Mesenchymal stem cell (in vitro differentiated cells and primary cell): ENCODE data around the gene TBC1D22A.

Source experiments
- DNase-seq: peaks from one replicate; pipeline ENCODE4 v3.0.0-alpha.2; 2013
- H2AFZ ChIP-seq: one replicate; pipeline ENCODE4 v1.6.1; 2013; ENCODE audit warnings: low read depth, mild to moderate bottlenecking, control low read depth, inconsistent platforms, low read length, moderate library complexity
- H2AK5ac ChIP-seq: 2 replicates; pipeline ENCODE4 v1.6.1; 2013; ENCODE audit warnings: low read length, moderate library complexity, mild to moderate bottlenecking, inconsistent platforms; ENCODE audit not compliant: severe bottlenecking
- H2BK120ac ChIP-seq: one replicate; pipeline ENCODE4 v1.6.1; 2013; ENCODE audit warnings: low read depth, mild to moderate bottlenecking, inconsistent platforms, low read length, moderate library complexity
- H2BK12ac ChIP-seq, 2 experiments: one replicate each; pipeline ENCODE4 v1.6.1; 2013; ENCODE audit warnings: inconsistent platforms in 2 of 2, low read length in 2 of 2, mild to moderate bottlenecking in 2 of 2, moderate library complexity in 2 of 2, control low read depth in 1 of 2
- H2BK15ac ChIP-seq: one replicate; pipeline ENCODE4 v1.6.1; 2013; ENCODE audit warnings: mild to moderate bottlenecking, low read depth, inconsistent platforms; ENCODE audit not compliant: poor library complexity, severe bottlenecking
- H2BK5ac ChIP-seq: 2 replicates; pipeline ENCODE4 v1.6.1; 2013; ENCODE audit warnings: low read depth, mild to moderate bottlenecking, low read length, control low read depth, inconsistent platforms; ENCODE audit not compliant: poor library complexity, severe bottlenecking
- H3K14ac ChIP-seq, 2 experiments: one replicate each; pipeline ENCODE4 v1.6.1; 2013; ENCODE audit warnings: inconsistent platforms in 2 of 2, low read length in 2 of 2, control low read depth in 1 of 2, mild to moderate bottlenecking in 1 of 2, moderate library complexity in 1 of 2
- H3K18ac ChIP-seq, 2 experiments: one replicate each; pipeline ENCODE4 v1.6.1; 2013; ENCODE audit warnings: inconsistent platforms in 2 of 2, low read length in 2 of 2, control low read depth in 1 of 2, low read depth in 1 of 2, mild to moderate bottlenecking in 1 of 2
- H3K23ac ChIP-seq, 2 experiments: one replicate each; pipeline ENCODE4 v1.6.1; 2013; ENCODE audit warnings: inconsistent platforms in 2 of 2, low read length in 2 of 2, mild to moderate bottlenecking in 2 of 2, moderate library complexity in 2 of 2, control low read depth in 1 of 2
- H3K27ac ChIP-seq: 2 replicates; pipeline ENCODE4 v1.5.1; 2013; ENCODE audit warnings: mild to moderate bottlenecking, moderate library complexity, low read length, control low read depth, inconsistent platforms; ENCODE audit not compliant: poor library complexity, severe bottlenecking
- H3K27me3 ChIP-seq, 2 experiments: 2 replicates each; pipeline versions ENCODE4 v1.6.1 to v1.7.0; 2013; ENCODE audit warnings: low read length in 2 of 2, mild to moderate bottlenecking in 2 of 2, moderate library complexity in 2 of 2, control low read depth in 1 of 2, inconsistent platforms in 1 of 2; ENCODE audit not compliant: control insufficient read depth in 1 of 2, insufficient read depth in 1 of 2
- H3K36me3 ChIP-seq, 2 experiments: 2 replicates each; pipeline versions ENCODE4 v1.6.1 to v1.7.0; 2013; ENCODE audit warnings: low read length in 2 of 2, control low read depth in 1 of 2, inconsistent platforms in 1 of 2, low read depth in 1 of 2, mild to moderate bottlenecking in 1 of 2; ENCODE audit not compliant: insufficient read depth in 2 of 2, control insufficient read depth in 1 of 2
- H3K4ac ChIP-seq, 2 experiments: one replicate each; pipeline ENCODE4 v1.6.1; 2013; ENCODE audit warnings: inconsistent platforms in 2 of 2, low read length in 2 of 2, mild to moderate bottlenecking in 2 of 2, moderate library complexity in 2 of 2, control low read depth in 1 of 2, low read depth in 1 of 2
- H3K4me1 ChIP-seq: 2 replicates; pipeline ENCODE4 v1.6.1; 2013; ENCODE audit warnings: low read depth, low read length, control low read depth; ENCODE audit not compliant: control insufficient read depth, insufficient read depth
- H3K4me2 ChIP-seq: 2 replicates; pipeline ENCODE4 v1.6.1; 2013; ENCODE audit warnings: low read length, mild to moderate bottlenecking, inconsistent platforms; ENCODE audit not compliant: poor library complexity, severe bottlenecking
- H3K4me3 ChIP-seq, 2 experiments: 2 replicates each; pipeline versions ENCODE4 v1.5.1 to v1.7.0; 2013; ENCODE audit warnings: low read length in 2 of 2, mild to moderate bottlenecking in 2 of 2, control low read depth in 1 of 2, low read depth in 1 of 2; ENCODE audit not compliant: insufficient read depth in 1 of 2
- H3K79me1 ChIP-seq: replicated peaks from 2 replicates; pipeline ENCODE4 v1.6.1; 2013; ENCODE audit warnings: mild to moderate bottlenecking, control low read depth, low read length, inconsistent platforms; ENCODE audit not compliant: poor library complexity, severe bottlenecking
- H3K9ac ChIP-seq: 2 replicates; pipeline ENCODE4 v1.7.0; 2013; ENCODE audit warnings: mild to moderate bottlenecking, low read length, moderate library complexity
- H3K9me3 ChIP-seq: 2 replicates; pipeline ENCODE4 v1.7.0; 2013; ENCODE audit warnings: mild to moderate bottlenecking, low read length; ENCODE audit not compliant: control insufficient read depth
- H4K8ac ChIP-seq: one replicate; pipeline ENCODE4 v1.6.1; 2013; ENCODE audit warnings: inconsistent platforms, mild to moderate bottlenecking, low read length, moderate library complexity
- H4K91ac ChIP-seq: one replicate; pipeline ENCODE4 v1.6.1; 2013; ENCODE audit warnings: mild to moderate bottlenecking, low read length, inconsistent platforms
- whole genome bisulfite sequencing: methylation state at CpG from one replicate; pipeline ENCODE4 v1.1.7; 2013; ENCODE audit warnings: mixed read lengths; 5-methylcytosine and 5-hydroxymethylcytosine counted together

The TBC1D22A gene

GRCh38 chr22:46864314-46865051 is 102.0 kb downstream of the TBC1D22A start:
- 97% methylated on average over 9 of the region's 10 CpGs for WGBS
- H3K23ac ChIP-seq = no peak overlapping the region
- peaks cover 6% of the 10 kb centered on the region for H3K4me1 ChIP-seq
- no peak overlapping the region for H2BK15ac ChIP-seq
- H3K9ac ChIP-seq = no peak overlapping the region
- no peaks in the 10 kb centered on the region for H3K9me3 ChIP-seq
- no peak overlapping the region for H4K91ac ChIP-seq
- peaks cover 50% of the 10 kb centered on the region for H3K79me1 ChIP-seq
- H2BK12ac ChIP-seq = no peak overlapping the region
- H3K36me3 ChIP-seq = peaks cover 0 to 4% of the 10 kb centered on the region in 2 experiments
- H3K4ac ChIP-seq = no peak overlapping the region
- H3K27ac ChIP-seq = no peak overlapping the region
- H2BK120ac ChIP-seq = no peak overlapping the region
- no peak overlapping the region for H2AK5ac ChIP-seq
- H2BK5ac ChIP-seq = no peak overlapping the region
- no peaks in the 10 kb centered on the region for H3K27me3 ChIP-seq
- DNase-seq = no peak
- no peak overlapping the region for H3K18ac ChIP-seq
- no peak overlapping the region for H3K4me2 ChIP-seq
- no peak overlapping the region for H2AFZ ChIP-seq
- H4K8ac ChIP-seq = no peak overlapping the region
- H3K14ac ChIP-seq = no peak overlapping the region
- no peak overlapping the region for H3K4me3 ChIP-seq

DNA sequence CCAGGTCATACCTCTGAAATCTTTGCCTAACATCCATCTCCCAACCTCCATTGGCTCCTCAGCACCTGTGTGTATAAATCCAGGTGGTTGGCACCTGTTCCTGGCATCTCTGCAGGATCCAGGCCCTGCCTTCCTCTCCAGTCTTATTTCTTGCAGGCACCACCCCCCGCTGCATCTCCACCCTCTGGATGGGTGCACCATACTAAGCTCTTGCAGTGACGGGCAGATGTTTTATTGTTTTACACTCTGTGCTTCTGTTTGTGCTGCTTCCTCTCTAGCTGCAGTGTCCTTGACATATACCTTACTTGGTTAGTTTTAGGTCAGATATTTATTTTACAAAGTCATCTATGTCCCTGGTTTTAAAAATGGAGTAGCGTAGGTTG is 102.6 kb downstream of the TBC1D22A start:
- no peak overlapping the region for H3K23ac ChIP-seq
- H2BK15ac ChIP-seq = no peak overlapping the region
- H3K9ac ChIP-seq = no peak overlapping the region
- no peak overlapping the region for H4K8ac ChIP-seq
- no peak overlapping the region for H2AFZ ChIP-seq
- H3K79me1 ChIP-seq = peaks cover 50% of the 10 kb centered on the region
- no peak overlapping the region for H3K18ac ChIP-seq
- H2BK5ac ChIP-seq = no peak overlapping the region
- H3K27ac ChIP-seq = no peak overlapping the region
- H2BK12ac ChIP-seq = no peak overlapping the region
- no peak overlapping the region for H3K4me2 ChIP-seq
- no peak for DNase-seq
- no peak overlapping the region for H2BK120ac ChIP-seq
- no peaks in the 10 kb centered on the region for H3K9me3 ChIP-seq
- no peaks in the 10 kb centered on the region for H3K27me3 ChIP-seq
- no peak overlapping the region for H2AK5ac ChIP-seq
- peaks cover 0 to 4% of the 10 kb centered on the region in 2 experiments for H3K36me3 ChIP-seq
- H3K14ac ChIP-seq = no peak overlapping the region
- H3K4ac ChIP-seq = no peak overlapping the region
- no peak overlapping the region for H3K4me3 ChIP-seq
- H3K4me1 ChIP-seq = peaks cover 6% of the 10 kb centered on the region
- no peak overlapping the region for H4K91ac ChIP-seq
- 100% methylated on average over 2 of the region's 3 CpGs for WGBS

GRCh38 chr22:46865642-46866041 is 103.2 kb downstream of the TBC1D22A start:
- Histone ChIP-seq H3K4me2 (no peak overlapping the region), H3K4me1 (peaks cover 6% of the 10 kb centered on the region), H4K8ac (no peak overlapping the region), H3K23ac (no peak overlapping the region), H2BK5ac (no peak overlapping the region), H3K14ac (no peak overlapping the region), H3K36me3 (peaks cover 1 to 7% of the 10 kb centered on the region in 2 experiments), H3K4me3 (no peak overlapping the region), H3K27ac (no peak overlapping the region), H3K9ac (no peak overlapping the region), H2BK12ac (no peak overlapping the region), H2AFZ (no peak overlapping the region), H4K91ac (no peak overlapping the region), H2AK5ac (peak overlapping the region; percentile 43), H2BK15ac (no peak overlapping the region), H3K18ac (no peak overlapping the region), H3K79me1 (peaks cover 53% of the 10 kb centered on the region), H3K9me3 (no peaks in the 10 kb centered on the region), H3K27me3 (no peaks in the 10 kb centered on the region), H3K4ac (no peak overlapping the region), H2BK120ac (no peak overlapping the region)
- no peak for DNase-seq
- 98% methylated on average over 5 of the region's 7 CpGs for WGBS

DNA sequence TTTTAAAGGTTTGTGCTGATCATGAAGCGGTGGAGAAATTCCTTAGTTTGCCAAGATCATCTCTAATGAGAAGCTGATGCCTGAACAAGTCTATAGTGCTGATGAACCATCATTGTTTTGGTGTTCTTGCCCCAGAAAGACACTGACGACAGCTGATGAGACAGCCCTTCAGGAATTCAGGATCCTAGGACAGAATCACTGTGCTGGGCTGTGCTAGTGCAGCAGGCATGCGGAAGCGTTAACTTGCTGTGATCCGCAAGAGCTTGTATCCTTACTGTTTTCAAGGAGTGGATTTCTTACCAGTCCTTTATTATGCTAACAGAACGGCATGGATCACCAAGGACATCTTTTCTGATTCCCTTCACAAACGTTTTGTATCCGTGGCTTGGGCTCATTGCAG is 104.1 kb downstream of the TBC1D22A start:
- H2BK15ac ChIP-seq = no peak overlapping the region
- H2AFZ ChIP-seq = no peak overlapping the region
- peaks cover 46% of the 10 kb centered on the region for H3K79me1 ChIP-seq
- H2AK5ac ChIP-seq = no peak overlapping the region
- WGBS = 33% methylated on average over 7 of the region's 8 CpGs
- no peaks in the 10 kb centered on the region for H3K27me3 ChIP-seq
- no peak overlapping the region for H3K4me3 ChIP-seq
- H3K36me3 ChIP-seq = peaks cover 7 to 8% of the 10 kb centered on the region in 2 experiments
- H4K8ac ChIP-seq = no peak overlapping the region
- peak; percentile 87 for DNase-seq
- no peak overlapping the region for H3K18ac ChIP-seq
- H3K14ac ChIP-seq = no peak overlapping the region
- no peak overlapping the region for H3K9ac ChIP-seq
- no peak overlapping the region for H2BK5ac ChIP-seq
- H3K4me2 ChIP-seq = no peak overlapping the region
- peaks cover 6% of the 10 kb centered on the region for H3K4me1 ChIP-seq
- no peak overlapping the region for H4K91ac ChIP-seq
- H2BK12ac ChIP-seq = no peak overlapping the region
- no peak overlapping the region for H3K23ac ChIP-seq
- H3K9me3 ChIP-seq = peaks cover 2% of the 10 kb centered on the region
- H3K4ac ChIP-seq = no peak overlapping the region
- peak overlapping the region; percentile 78 for H3K27ac ChIP-seq
- no peak overlapping the region for H2BK120ac ChIP-seq
